ENCODE measurements around the gene TRAF2.

The TRAF2 gene

GRCh38 chr9:136957461-136957860 lies 71.1 kb downstream of the TRAF2 start:
- no peak for TF ChIP-seq TAF1 (IDR thresholded peaks at IDR 0.05; ENCODE audit: borderline replicate concordance, insufficient read depth, low read length)
- no peak for TF ChIP-seq POLR2AphosphoS5 (IDR thresholded peaks at IDR 0.05; ENCODE audit: low read depth, low read length)
- TF ChIP-seq SIN3A (IDR thresholded peaks at IDR 0.05; ENCODE audit: borderline replicate concordance, insufficient read depth, low read length): no peak
- TF ChIP-seq, protein P1, sequence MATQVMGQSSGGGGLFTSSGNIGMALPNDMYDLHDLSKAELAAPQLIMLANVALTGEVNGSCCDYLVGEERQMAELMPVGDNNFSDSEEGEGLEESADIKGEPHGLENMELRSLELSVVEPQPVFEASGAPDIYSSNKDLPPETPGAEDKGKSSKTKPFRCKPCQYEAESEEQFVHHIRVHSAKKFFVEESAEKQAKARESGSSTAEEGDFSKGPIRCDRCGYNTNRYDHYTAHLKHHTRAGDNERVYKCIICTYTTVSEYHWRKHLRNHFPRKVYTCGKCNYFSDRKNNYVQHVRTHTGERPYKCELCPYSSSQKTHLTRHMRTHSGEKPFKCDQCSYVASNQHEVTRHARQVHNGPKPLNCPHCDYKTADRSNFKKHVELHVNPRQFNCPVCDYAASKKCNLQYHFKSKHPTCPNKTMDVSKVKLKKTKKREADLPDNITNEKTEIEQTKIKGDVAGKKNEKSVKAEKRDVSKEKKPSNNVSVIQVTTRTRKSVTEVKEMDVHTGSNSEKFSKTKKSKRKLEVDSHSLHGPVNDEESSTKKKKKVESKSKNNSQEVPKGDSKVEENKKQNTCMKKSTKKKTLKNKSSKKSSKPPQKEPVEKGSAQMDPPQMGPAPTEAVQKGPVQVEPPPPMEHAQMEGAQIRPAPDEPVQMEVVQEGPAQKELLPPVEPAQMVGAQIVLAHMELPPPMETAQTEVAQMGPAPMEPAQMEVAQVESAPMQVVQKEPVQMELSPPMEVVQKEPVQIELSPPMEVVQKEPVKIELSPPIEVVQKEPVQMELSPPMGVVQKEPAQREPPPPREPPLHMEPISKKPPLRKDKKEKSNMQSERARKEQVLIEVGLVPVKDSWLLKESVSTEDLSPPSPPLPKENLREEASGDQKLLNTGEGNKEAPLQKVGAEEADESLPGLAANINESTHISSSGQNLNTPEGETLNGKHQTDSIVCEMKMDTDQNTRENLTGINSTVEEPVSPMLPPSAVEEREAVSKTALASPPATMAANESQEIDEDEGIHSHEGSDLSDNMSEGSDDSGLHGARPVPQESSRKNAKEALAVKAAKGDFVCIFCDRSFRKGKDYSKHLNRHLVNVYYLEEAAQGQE (IDR thresholded peaks at IDR 0.05; ENCODE audit: insufficient read depth in 1 of 2, low read depth in 2 of 2, low read length in 2 of 2): no peak
- no peak for TF ChIP-seq FOXP2 (optimal IDR thresholded peaks at IDR 0.05; ENCODE audit: borderline replicate concordance, extremely low read depth, extremely low read length, insufficient read depth)

DNA sequence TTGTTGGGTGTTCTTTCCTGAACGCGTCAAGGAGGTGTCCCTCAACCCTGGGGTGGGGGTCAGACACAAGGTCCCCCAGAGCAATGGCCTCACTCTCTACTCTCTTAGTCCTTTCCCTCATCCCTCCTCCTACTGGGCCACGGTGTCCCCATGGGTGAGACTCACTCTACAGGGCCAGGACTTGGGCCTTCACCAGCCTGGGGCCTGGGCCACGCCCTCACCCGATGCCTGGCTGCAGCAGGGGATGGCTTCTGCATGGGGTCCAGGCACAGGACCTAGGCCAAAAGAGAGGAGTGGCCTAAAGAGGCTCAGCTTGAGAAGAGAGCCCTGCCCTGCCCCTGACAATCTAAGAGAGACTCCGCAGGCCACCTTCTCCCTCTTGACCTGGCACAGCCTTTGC lies 71.6 kb downstream of the TRAF2 start:
- TF ChIP-seq, protein P1 (IDR thresholded peaks at IDR 0.05; ENCODE audit: insufficient read depth in 1 of 2, low read depth in 2 of 2, low read length in 2 of 2): no peak
- TF ChIP-seq POLR2AphosphoS5 (IDR thresholded peaks at IDR 0.05; ENCODE audit: low read depth, low read length) (no peak), SIN3A (IDR thresholded peaks at IDR 0.05; ENCODE audit: borderline replicate concordance, insufficient read depth, low read length) (no peak), TAF1 (IDR thresholded peaks at IDR 0.05; ENCODE audit: borderline replicate concordance, insufficient read depth, low read length) (no peak), FOXP2 (optimal IDR thresholded peaks at IDR 0.05; ENCODE audit: borderline replicate concordance, extremely low read depth, extremely low read length, insufficient read depth) (no peak)

- TF ChIP-seq POLR2AphosphoS5 (IDR thresholded peaks at IDR 0.05; ENCODE audit: low read depth, low read length): no peak
- TF ChIP-seq, protein P1 (IDR thresholded peaks at IDR 0.05; ENCODE audit: insufficient read depth in 1 of 2, low read depth in 2 of 2, low read length in 2 of 2): no peak
- no peak for TF ChIP-seq SIN3A (IDR thresholded peaks at IDR 0.05; ENCODE audit: borderline replicate concordance, insufficient read depth, low read length)
- TF ChIP-seq FOXP2 (optimal IDR thresholded peaks at IDR 0.05; ENCODE audit: borderline replicate concordance, extremely low read depth, extremely low read length, insufficient read depth): no peak
- TF ChIP-seq TAF1 (IDR thresholded peaks at IDR 0.05; ENCODE audit: borderline replicate concordance, insufficient read depth, low read length): no peak
Measured at GRCh38 chr9:136958473-136958872, 72.2 kb downstream of the TRAF2 start.

GRCh38 chr9:136958898-136959850 lies 72.9 kb downstream of the TRAF2 start:
- TF ChIP-seq, protein P1 (IDR thresholded peaks at IDR 0.05; ENCODE audit: insufficient read depth in 1 of 2, low read depth in 2 of 2, low read length in 2 of 2): no peak
- no peak for TF ChIP-seq POLR2AphosphoS5 (IDR thresholded peaks at IDR 0.05; ENCODE audit: low read depth, low read length)
- no peak for TF ChIP-seq TAF1 (IDR thresholded peaks at IDR 0.05; ENCODE audit: borderline replicate concordance, insufficient read depth, low read length)
- TF ChIP-seq SIN3A (IDR thresholded peaks at IDR 0.05; ENCODE audit: borderline replicate concordance, insufficient read depth, low read length): no peak
- no peak for TF ChIP-seq FOXP2 (optimal IDR thresholded peaks at IDR 0.05; ENCODE audit: borderline replicate concordance, extremely low read depth, extremely low read length, insufficient read depth)
